ENCODE results near the gene DMD. TPM values are rescaled to one million over a fixed set of nuclear protein-coding genes. Genes with fewer than 3 reads are reported as not detected.

The DMD gene
- total and polyA plus RNA-seq, 2 of the 8 experiments (the other 6 are each of a cell fraction or from before 2014, with no cell fraction given), result 4.8 to 7.4 TPM

DNA sequence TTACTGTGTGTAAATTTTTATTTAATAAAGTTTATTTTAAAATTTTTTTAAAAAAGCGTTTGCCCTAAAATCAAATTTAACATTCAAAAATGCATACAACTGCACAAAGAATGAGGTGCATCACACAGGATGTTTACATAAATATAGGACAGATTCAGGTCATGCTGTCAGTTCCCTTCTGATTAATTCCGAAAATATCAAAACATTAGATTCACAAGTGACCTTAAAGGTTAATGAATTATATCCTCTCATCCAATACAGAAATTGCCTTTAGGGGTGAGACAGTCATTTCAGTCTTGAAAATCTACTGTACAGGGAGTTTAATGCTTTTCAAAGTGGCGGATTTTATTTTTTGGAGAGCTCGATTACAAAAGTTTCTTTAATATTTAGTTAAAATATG is 1930.8 kb downstream of the DMD start:
- POLR2A ChIA-PET (ENCODE audit: partially characterized antibody), result no interaction called here
- Histone ChIP-seq H2BK15ac (ENCODE audit: low read length) (no peak overlapping the region), H4K5ac (ENCODE audit: insufficient read length, low read depth, low read length) (no peak overlapping the region), H3K4ac (replicated peaks; ENCODE audit: insufficient read length, low read depth, low read length) (no peak overlapping the region), H4K91ac (replicated peaks; ENCODE audit: insufficient read length, low read length) (no peak overlapping the region), H4K8ac (ENCODE audit: extremely low read depth, insufficient read depth, low read length) (no peak overlapping the region), H2BK12ac (ENCODE audit: low read depth, low read length) (no peak overlapping the region), H3K27ac (ENCODE audit: low read depth, low read length) (no peak overlapping the region), H3K23ac (ENCODE audit: insufficient read length) (no peak overlapping the region), H3K79me2 (ENCODE audit: control insufficient read depth in 1 of 2, insufficient read depth in 2 of 2, low read length in 2 of 2) (no peaks in the 10 kb centered on the region), H3K4me3 (ENCODE audit: extremely low read depth in 1 of 4, insufficient read depth in 2 of 4, low read depth in 3 of 4, low read length in 4 of 4) (no peak overlapping the region), H3K9ac (replicated peaks in 1 of 4; ENCODE audit: extremely low read depth in 1 of 4, low read depth in 3 of 4, low read length in 3 of 4) (no peak overlapping the region), H3K27me3 (replicated peaks in 1 of 4; ENCODE audit: control insufficient read depth in 3 of 4, extremely low read depth in 1 of 4, insufficient read depth in 3 of 4, low read length in 3 of 4) (no peaks in the 10 kb centered on the region), H4K20me1 (replicated peaks in 1 of 2; ENCODE audit: control insufficient read depth in 1 of 2, insufficient read depth in 2 of 2, low read length in 2 of 2) (no peaks in the 10 kb centered on the region), H3K14ac (ENCODE audit: insufficient read length) (no peak overlapping the region), H3K4me1 (replicated peaks in 1 of 4; ENCODE audit: control insufficient read depth in 3 of 4, insufficient read depth in 4 of 4, low read length in 3 of 4) (no peaks in the 10 kb centered on the region), H2AK5ac (ENCODE audit: low read depth, low read length) (no peak overlapping the region), H2BK120ac (replicated peaks; ENCODE audit: low read depth, low read length) (no peak overlapping the region), H3K56ac (replicated peaks; ENCODE audit: insufficient read length, low read depth, low read length) (no peak overlapping the region), H2BK20ac (ENCODE audit: low read length) (no peak overlapping the region), H3K9me3 (ENCODE audit: insufficient read depth in 2 of 2, low read depth in 1 of 2, low read length in 1 of 2) (no peaks in the 10 kb centered on the region), H3K23me2 (ENCODE audit: low read depth, low read length) (no peaks in the 10 kb centered on the region), H3K36me3 (ENCODE audit: control insufficient read depth in 2 of 4, insufficient read depth in 4 of 4, low read length in 3 of 4) (no peaks in the 10 kb centered on the region), H2AFZ (ENCODE audit: low read length) (no peak overlapping the region), H3K18ac (ENCODE audit: extremely low read depth, low read length) (no peak overlapping the region), H2BK5ac (ENCODE audit: low read depth, low read length) (no peak overlapping the region), H3K4me2 (ENCODE audit: insufficient read depth in 1 of 2, low read depth in 2 of 2, low read length in 2 of 2) (no peak overlapping the region), H3K79me1 (ENCODE audit: low read depth, low read length) (no peaks in the 10 kb centered on the region)
- FAIRE-seq, result no peak
- CTCF ChIA-PET (ENCODE audit: partially characterized antibody), result interaction anchor here (1.4 to 4.0 kb wide), 2 partner anchors 9 to 243 kb away, joined by 3 to 17 read pairs; no protein-coding TSS in a partner anchor
- WGBS, 2 experiments (ENCODE audit: extremely low coverage in 1 of 2, insufficient coverage in 1 of 2, insufficient read length in 1 of 2, insufficient replicate concordance in 2 of 2, low coverage in 1 of 2, low lambda C conversion rate in 2 of 2, missing lambda C conversion rate in 1 of 2), result 84% methylated on average over 4 of the region's 4 CpGs; no CpG with 5 or more reads in 1 of the 2 experiments
- no peak for DNase-seq (ENCODE audit: low read depth in 1 of 2, low spot score in 2 of 2)
- TF ChIP-seq JUN (IDR thresholded peaks at IDR 0.05; ENCODE audit: low read depth, low read length) (no peak), CHD1 (IDR thresholded peaks at IDR 0.05; ENCODE audit: low read depth, low read length) (no peak), HDAC2 (IDR thresholded peaks at IDR 0.05; ENCODE audit: borderline replicate concordance in 1 of 2, low read depth in 2 of 2, low read length in 2 of 2) (no peak), RXRA (IDR thresholded peaks at IDR 0.05; ENCODE audit: insufficient read depth, low read depth, low read length) (no peak), CBX5 (IDR thresholded peaks at IDR 0.05; ENCODE audit: low read depth, low read length) (no peak), GABPA (IDR thresholded peaks at IDR 0.05; ENCODE audit: borderline replicate concordance, insufficient read depth, low read length) (no peak), NRF1 (IDR thresholded peaks at IDR 0.05; ENCODE audit: low read depth, low read length) (no peak), KDM5A (IDR thresholded peaks at IDR 0.05; ENCODE audit: low read length) (no peak), KDM1A (IDR thresholded peaks at IDR 0.05; ENCODE audit: borderline replicate concordance, low read length) (no peak), PHF8 (conservative IDR thresholded peaks at IDR 0.05; ENCODE audit: low read depth, low read length) (no peak)
- TF ChIP-seq, protein P1, sequence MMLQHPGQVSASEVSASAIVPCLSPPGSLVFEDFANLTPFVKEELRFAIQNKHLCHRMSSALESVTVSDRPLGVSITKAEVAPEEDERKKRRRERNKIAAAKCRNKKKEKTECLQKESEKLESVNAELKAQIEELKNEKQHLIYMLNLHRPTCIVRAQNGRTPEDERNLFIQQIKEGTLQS (IDR thresholded peaks at IDR 0.05; ENCODE audit: insufficient read depth, low read depth, low read length), result no peak
- TF ChIP-seq, protein P2, sequence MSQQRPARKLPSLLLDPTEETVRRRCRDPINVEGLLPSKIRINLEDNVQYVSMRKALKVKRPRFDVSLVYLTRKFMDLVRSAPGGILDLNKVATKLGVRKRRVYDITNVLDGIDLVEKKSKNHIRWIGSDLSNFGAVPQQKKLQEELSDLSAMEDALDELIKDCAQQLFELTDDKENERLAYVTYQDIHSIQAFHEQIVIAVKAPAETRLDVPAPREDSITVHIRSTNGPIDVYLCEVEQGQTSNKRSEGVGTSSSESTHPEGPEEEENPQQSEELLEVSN (IDR thresholded peaks at IDR 0.05), result no peak

Data from H1 (cell line).